SK-N-DZ (cell line): Measurements from ENCODE around the gene KLHDC8A.
A peak's percentile ranks its signal among the peaks of the same experiment; 100 is the strongest.
"Not testable (repeated sequence)": the region's sequence is repeated elsewhere in the genome, so short reads cannot be mapped to it uniquely, and the experiment has no call there.

Experiments used
- DNase-seq: peaks from one replicate; pipeline ENCODE4 v3.0.0-alpha.2; 2015; ENCODE audit warnings: low spot score
- small RNA-seq, 2 experiments: library from RNA; depleted of rRNA; stranded (forward); fragments of <200 nt; gene quantifications; one replicate each; pipeline ENCODE3, GENCODE V24; 2014

KLHDC8A gene

DNA sequence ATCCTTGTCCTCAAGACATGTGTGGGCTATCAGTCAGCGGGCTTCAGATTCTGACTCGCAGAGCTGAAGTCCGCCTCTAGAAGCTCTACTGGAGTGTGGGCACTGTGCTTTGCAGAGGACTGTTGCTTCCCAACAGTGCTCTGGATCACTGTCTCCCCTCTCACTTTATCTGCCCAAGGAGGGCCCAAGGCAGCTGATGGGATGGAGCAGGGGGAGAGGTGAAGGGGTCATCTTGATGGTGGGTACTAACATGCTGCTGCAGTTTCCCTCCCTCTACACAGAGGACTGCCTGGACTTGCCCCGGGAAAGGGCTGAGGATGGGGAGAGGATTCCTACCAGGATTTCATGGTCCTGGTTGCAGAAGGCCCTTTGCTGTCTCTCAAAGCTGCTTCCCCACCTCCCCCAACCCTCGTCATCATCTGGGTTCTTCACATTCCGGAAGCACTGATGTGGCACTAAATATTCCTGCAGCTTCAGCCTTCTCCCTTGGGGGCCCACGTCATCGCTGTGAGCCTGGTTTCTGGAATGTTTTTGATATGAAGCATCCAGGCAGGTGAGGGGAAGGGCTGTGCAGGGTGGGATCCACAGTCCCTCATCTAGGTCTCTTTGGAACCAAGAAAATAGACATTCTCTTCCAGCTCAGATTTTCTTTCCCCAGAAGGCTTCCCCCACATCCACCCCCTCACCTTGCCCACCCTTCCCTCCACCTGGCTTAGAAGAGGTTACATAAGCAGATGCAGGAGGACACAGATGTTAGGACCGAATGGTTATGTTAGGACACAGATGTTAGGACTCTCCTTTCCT, 58.3 kb downstream of the KLHDC8A start:
- DNase-seq: peak; percentile 58

DNA sequence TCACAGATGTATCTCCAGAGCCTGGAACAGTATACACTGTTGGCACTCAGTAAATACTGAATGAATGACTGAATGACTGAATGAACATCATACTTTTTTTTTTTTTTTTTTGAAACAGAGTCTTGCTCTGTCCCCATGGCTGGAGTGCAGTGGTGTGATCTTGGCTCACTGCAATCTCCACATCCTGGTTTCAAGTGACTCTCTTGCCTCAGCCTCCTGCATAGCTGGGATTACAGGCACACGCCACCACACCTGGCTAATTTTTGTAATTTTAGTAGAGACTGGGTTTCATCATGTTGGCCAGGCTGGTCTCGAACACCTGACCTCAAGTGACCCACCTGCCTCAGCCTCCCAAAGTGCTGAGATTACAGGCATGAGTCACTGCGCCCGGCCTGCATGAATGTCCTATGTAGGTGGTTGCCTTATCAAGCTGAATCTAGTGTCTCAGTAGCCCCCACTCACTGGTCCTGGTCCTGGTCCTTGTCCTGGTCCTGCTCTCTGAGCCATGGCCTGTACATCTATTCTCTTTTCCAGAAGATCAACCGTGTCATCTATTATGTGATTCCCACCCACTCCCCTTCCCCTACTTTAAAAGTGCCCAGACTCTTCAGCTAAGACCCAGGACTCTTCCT, 59.1 kb downstream of the KLHDC8A start:
- not testable (repeated sequence) for DNase-seq

GRCh38 chr1:205296154-205296553, 60.6 kb downstream of the KLHDC8A start:
- no peak for DNase-seq

DNA sequence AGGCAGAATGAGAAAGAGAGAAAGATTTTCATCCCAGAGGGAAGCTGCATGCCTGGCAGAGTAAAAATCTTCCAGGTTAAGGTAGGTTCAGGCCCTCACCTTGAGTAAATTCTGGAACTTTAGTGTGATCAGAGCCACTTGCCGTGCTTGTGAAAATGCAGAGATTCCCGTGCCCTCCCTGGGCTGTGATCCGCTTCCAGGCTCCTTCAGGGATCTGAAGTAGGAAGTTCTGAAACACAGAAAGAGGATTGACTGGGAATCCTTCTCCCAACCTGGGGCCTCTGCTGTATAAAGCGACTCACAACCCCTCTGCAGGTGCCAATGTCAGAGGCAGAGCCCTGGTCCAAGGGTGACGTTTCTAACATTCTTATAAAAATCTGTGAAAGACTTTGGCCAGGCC, 61.8 kb downstream of the KLHDC8A start:
- DNase-seq: no peak

DNA sequence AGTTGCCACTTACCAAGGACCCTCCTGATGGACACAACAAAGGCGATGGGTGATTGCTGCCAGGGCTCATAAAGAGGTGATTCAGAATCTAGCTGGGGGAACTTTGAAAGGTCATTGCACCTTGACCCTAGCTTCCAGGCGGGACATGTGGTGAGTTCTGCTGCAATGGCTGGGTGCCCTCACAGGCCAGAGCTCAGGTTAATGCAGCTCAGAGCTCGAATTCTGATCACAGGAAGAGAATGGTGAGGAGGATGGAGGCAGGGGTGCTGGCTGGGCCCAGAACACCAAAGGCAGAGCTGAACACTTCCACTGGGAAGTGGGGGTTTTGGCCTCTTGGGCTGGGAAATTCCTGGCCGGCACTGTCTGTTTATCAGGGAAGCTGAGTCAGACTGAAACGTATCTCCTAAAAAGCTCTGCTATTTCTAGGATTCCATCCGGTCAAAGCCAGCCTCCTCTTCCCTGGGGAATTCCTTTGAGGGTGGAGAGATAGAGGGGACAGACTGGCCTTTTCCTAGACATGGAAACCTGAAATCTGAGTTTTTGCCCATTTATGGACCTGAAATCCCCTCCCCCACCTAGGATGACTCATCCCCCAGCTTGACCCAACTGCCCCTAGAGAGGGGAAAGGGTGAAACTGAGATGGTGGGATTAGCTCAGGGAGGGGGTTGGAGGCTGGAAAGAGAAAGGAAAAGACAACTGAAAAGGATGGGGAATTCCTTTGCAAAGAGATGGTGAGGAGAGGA, 62.4 kb downstream of the KLHDC8A start:
- peak; percentile 54 for DNase-seq

- no peak for DNase-seq
Measured at GRCh38 chr1:205293350-205294074, 63.2 kb downstream of the KLHDC8A start.

DNA sequence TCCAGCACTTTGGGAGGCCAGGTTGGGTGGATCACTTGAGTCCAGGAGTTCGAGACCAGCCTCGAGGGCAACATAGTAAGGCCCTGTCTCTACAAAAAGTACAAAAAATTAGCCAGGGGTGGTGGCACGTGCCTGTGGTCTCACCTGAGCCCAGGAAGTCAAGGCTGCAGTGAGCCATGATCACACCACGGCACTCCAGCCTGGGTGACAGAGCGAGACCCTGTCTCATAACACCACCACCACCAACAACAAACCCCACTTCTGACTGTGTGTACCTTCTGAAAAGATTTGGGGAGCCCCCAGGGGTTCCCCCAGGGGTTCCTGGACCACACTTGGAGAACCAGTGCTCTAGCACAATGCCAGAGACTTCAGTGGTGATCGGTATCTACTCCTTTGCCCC, 65.1 kb downstream of the KLHDC8A start:
- no peak for DNase-seq

- DNase-seq: no peak
Measured at GRCh38 chr1:205287767-205288559, 68.8 kb downstream of the KLHDC8A start.

DNA sequence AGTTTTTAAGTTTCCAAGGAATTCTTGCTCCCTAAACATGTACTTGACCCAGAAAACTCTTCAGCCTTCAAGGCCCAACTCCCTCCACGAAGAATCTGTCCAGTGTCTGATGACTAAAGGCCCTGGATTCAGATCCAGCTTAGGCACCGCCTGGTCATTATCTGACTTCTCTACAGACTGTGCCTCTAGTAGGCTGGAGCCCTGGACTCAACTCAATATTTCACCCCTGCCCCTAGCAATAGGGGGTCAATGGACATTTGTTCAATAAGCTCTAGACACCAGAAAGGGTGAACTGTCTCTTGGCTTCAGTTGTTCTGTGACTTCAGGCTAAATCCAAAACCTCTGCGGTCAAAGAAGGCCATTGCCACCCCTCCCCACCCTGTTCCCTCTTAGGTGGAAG, 69.6 kb downstream of the KLHDC8A start:
- no peak for DNase-seq

DNA sequence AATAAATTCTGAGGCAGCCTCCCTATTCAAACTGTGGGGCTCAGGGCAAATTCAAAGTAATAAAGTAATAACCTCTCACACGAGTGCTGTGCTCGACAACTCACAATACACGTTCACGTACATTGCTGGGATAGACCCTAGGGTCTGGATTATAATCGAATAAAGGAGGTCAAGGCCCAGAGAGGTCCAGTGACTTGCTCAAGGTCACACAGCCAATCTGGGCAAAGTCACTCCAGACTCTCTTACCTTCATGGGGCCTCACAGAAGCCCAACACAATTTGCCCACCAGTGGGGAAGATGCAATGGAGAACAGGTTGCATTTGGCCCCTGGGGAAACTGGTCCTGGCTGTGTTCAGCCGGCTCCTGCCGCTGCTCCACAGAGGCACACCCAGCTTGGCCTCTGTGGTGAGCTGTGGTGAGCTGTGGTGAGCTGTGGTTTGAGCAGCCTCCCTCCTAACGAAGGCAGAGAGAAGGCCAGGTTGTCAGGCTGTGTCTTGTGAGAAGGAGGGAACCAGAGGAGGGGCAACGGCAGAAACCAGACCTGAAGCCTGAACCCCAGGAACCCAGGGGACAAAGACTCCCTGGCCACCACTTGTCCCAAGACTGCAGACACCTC, 70.3 kb downstream of the KLHDC8A start:
- DNase-seq: no peak

Small RNA genes lying within 50 kb of the gene (small RNA-seq; reads per million reads assigned to genes)
- gene SNRPGP10: 0 to 0.31 reads per million in 2 experiments
